Hematopoietic multipotent progenitor cell treated with erythropoietin and hydrocortisone succinate and interleukin-3 and kit ligand, for 15 days (in vitro differentiated cells): ENCODE data around the gene OR2T33.
"Not testable (repeated sequence)": the region's sequence is repeated elsewhere in the genome, so short reads cannot be mapped to it uniquely, and the experiment has no call there.

Experiments
- DNase-seq: peaks from one replicate; pipeline ENCODE4 v3.0.0-alpha.2; 2015; ENCODE audit warnings: low spot score

Gene OR2T33

GRCh38 chr1:248277876-248278275, at the start of gene OR2T33:
TSS of gene OR2T33 (minus strand) at chr1:248277976. CDS start at chr1:248273814, 4,162 bp downstream.
- DNase-seq, result no peak

GRCh38 chr1:248324468-248324867, 46.7 kb upstream of the OR2T33 start, which contains the start of gene OR2M7:
TSS of gene OR2M7 (minus strand) at chr1:248324568. CDS start at chr1:248324568, 0 bp downstream.
- no peak for DNase-seq

GRCh38 chr1:248316796-248317195, 39.0 kb upstream of the OR2T33 start:
- no peak for DNase-seq

GRCh38 chr1:248306740-248307139, 29.0 kb upstream of the OR2T33 start:
- not testable (repeated sequence) for DNase-seq

GRCh38 chr1:248306103-248306502, 28.3 kb upstream of the OR2T33 start:
- no peak for DNase-seq

GRCh38 chr1:248305672-248306071, 27.9 kb upstream of the OR2T33 start:
- DNase-seq, result not testable (repeated sequence)

GRCh38 chr1:248303324-248303723, 25.5 kb upstream of the OR2T33 start, which contains the start of gene OR2T12:
TSS of gene OR2T12 (minus strand) at chr1:248303424. CDS start at chr1:248295578, 7,846 bp downstream.
- DNase-seq, result no peak

- no peak for DNase-seq
Observed at GRCh38 chr1:248288391-248288790, 10.6 kb upstream of the OR2T33 start.

GRCh38 chr1:248273225-248273624, 4.6 kb downstream of the OR2T33 start:
- DNase-seq, result not testable (repeated sequence)

GRCh38 chr1:248268178-248268577, 9.6 kb downstream of the OR2T33 start:
- DNase-seq, result no peak

GRCh38 chr1:248259309-248259708, 18.5 kb downstream of the OR2T33 start:
- not testable (repeated sequence) for DNase-seq

- DNase-seq, result peak; percentile 20
Observed at GRCh38 chr1:248243204-248243603, 34.6 kb downstream of the OR2T33 start.

- DNase-seq, result no peak
Observed at GRCh38 chr1:248239478-248239877, 38.3 kb downstream of the OR2T33 start.

GRCh38 chr1:248231117-248231516, 46.7 kb downstream of the OR2T33 start, which contains the start of gene OR2M4:
TSS of gene OR2M4 (plus strand) at chr1:248231417. CDS start at chr1:248238929, 7,512 bp downstream.
- DNase-seq, result no peak

GRCh38 chr1:248229360-248229908, 48.3 kb downstream of the OR2T33 start:
- DNase-seq, result no peak

- DNase-seq, result no peak
Observed at GRCh38 chr1:248225537-248225936, 52.2 kb downstream of the OR2T33 start.
